BLaER1 treated with 17β-estradiol and CSF1 and Interleukin-3, amounts not matched to agents 10 nM and 100 nM (cell line): ENCODE results near the gene VMAC.

Experiments
- H3K27ac ChIP-seq, 11 experiments: shearing (Covaris generic); formaldehyde crosslinking; 2 replicates each; pipeline ENCODE4 v1.8.1; 2022
- H3K27me3 ChIP-seq, 11 experiments: shearing (Covaris generic); formaldehyde crosslinking; 2 replicates each; pipeline ENCODE4 v1.8.1; 2022
- H3K36me3 ChIP-seq, 11 experiments: shearing (Covaris generic); formaldehyde crosslinking; 2 replicates each; pipeline ENCODE4 v1.8.1; 2022
- H3K4me1 ChIP-seq, 10 experiments: shearing (Covaris generic); formaldehyde crosslinking; 2 replicates each; pipeline ENCODE4 v1.8.1; 2022
- H3K4me2 ChIP-seq, 11 experiments: shearing (Covaris generic); formaldehyde crosslinking; 2 replicates each; pipeline ENCODE4 v1.8.1; 2022
- H3K4me3 ChIP-seq, 10 experiments: shearing (Covaris generic); formaldehyde crosslinking; 2 replicates each; pipeline ENCODE4 v1.8.1; 2022
- H3K9ac ChIP-seq, 11 experiments: shearing (Covaris generic); formaldehyde crosslinking; 2 replicates each; pipeline ENCODE4 v1.8.1; 2022
- H3K9me3 ChIP-seq, 11 experiments: shearing (Covaris generic); formaldehyde crosslinking; replicated peaks in 1 of 11; 2 replicates each; pipeline ENCODE4 v1.8.1; 2022
- H4K20me1 ChIP-seq, 11 experiments: shearing (Covaris generic); formaldehyde crosslinking; 2 replicates each; pipeline ENCODE4 v1.8.1; 2022
- Cebpa-rat ChIP-seq, 11 experiments: shearing (Covaris generic); IDR thresholded peaks; 2 replicates each; pipeline ENCODE4 v1.8.1; 2022

VMAC gene

DNA sequence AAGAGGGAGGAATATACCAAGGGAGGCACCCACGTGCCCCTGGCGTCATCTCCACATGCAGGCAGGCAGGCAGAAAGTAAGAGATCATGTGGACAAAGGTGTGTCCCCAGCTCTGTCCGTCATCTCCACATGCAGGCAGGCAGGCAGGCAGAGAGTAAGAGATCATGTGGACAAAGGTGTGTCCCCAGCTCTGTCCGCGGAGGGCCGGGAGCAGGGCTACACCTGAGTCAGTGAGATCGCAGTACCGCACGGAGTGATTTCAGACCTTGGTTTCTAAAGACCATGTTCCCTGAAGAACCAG lies 31.6 kb downstream of the VMAC start:
- peaks cover 64 to 93% (median 82%) of the 10 kb centered on the region in 11 experiments for H3K36me3 ChIP-seq

DNA sequence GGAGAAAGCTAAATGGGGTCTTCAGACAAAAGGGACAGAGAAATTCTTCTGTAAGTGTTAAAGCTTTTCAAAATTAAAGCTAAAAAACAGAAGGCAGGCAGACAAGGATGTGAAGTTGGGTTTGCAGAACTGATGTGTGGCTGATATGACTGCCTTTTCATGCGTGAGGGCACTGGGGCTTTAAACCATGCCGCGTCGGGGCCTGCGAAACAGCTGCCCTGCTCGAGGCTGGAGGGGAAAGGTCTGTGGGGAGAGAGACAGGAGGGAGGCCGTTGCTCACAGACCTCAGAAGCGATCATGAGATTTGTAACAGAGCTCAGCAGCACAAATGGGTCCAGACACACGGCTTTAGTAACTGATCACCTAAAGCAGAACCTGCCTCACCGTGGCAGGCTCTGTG lies 32.9 kb downstream of the VMAC start:
- peaks cover 15 to 60% (median 58%) of the 10 kb centered on the region in 10 experiments for H3K4me1 ChIP-seq
- H3K27me3 ChIP-seq, result no peaks in the 10 kb centered on the region
- H4K20me1 ChIP-seq, result peaks cover 83 to 100% (median 99%) of the 10 kb centered on the region in 11 experiments; a peak in 21 of 22 replicates
- peaks cover 63 to 93% (median 82%) of the 10 kb centered on the region in 11 experiments for H3K36me3 ChIP-seq
- H3K9me3 ChIP-seq, result no peaks in the 10 kb centered on the region
- no peak overlapping the region; a peak in 1 of 20 replicates for H3K4me3 ChIP-seq
- peak overlapping the region in 9 of 11 experiments; percentile 11 to 74 (median 38); a peak in 15 of 22 replicates for H3K9ac ChIP-seq
- peak overlapping the region; percentile 2 to 93 (median 73); a peak in 20 of 22 replicates for H3K4me2 ChIP-seq
- no peak for TF ChIP-seq Cebpa-rat (IDR thresholded peaks at IDR 0.05)
- peak overlapping the region in 6 of 11 experiments; percentile 21 to 65 (median 44); a peak in 9 of 22 replicates for H3K27ac ChIP-seq

More for the DNA sequence above, 31.6 kb downstream of the VMAC start:
- 0 out of 22 replicates have a peak overlapping the region, but pooled peaks of 2 of the 11 experiments have one; percentile 21 to 35 for H3K27ac ChIP-seq
- H3K9ac ChIP-seq, result peak overlapping the region in 4 of 11 experiments; percentile 44 to 67 (median 54); a peak in 7 of 22 replicates
- no peaks in the 10 kb centered on the region for H3K9me3 ChIP-seq
- peaks cover 69 to 99% (median 86%) of the 10 kb centered on the region in 11 experiments; a peak in 21 of 22 replicates for H4K20me1 ChIP-seq
- no peak for TF ChIP-seq Cebpa-rat (IDR thresholded peaks at IDR 0.05)
- no peaks in the 10 kb centered on the region for H3K27me3 ChIP-seq
- H3K4me3 ChIP-seq, result no peak overlapping the region
- H3K4me1 ChIP-seq, result peaks cover 15 to 60% (median 58%) of the 10 kb centered on the region in 10 experiments
- peak overlapping the region in 9 of 11 experiments; percentile 40 to 93 (median 73); a peak in 18 of 22 replicates for H3K4me2 ChIP-seq

DNA sequence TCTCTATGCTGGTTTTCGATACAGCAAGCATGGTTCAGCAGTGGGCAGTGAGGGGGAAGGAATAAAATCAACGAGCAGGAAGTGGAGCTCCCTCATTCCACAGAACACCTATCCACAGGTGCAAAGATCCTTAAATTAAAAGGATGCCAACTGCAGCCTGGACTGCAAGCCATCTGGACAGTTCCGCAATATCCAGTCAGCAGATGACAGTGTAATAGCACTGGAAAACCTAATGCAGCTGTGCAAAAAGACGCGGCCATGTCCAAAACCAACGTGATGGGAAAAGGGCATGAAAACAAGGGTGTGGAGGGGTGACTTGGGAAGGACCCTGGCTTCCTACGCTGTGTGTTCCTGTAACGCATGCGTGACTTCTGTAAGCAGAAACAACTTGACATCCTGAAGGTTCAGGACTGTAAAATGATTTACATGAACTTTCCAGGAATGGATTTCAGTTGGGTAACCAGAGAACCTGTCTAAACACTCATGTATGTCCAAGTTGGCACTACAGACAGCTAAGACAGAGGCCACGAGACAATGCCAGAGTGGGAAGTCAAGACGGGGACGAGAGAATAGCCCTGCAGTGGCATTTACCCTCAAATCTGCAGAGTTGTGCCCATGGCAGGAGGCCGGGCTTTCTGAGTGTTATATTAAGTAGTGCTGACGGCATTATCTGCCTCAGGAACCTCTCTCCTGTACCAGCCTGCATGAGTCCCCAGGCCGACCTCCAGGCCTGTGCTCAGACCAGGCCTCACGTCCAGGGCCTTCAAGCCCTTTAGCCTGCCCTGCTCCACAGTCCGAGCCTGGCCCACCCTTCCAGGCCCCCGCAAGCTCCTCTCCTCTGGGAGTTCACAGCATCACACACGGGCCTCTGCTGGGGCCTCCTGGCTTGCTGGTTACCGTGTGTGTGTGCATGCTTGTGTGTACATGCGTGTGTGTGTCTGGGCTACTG lies 35.9 kb downstream of the VMAC start:
- Histone ChIP-seq H3K36me3 (peaks cover 46 to 93% (median 67%) of the 10 kb centered on the region in 11 experiments), H4K20me1 (peaks cover 85 to 100% (median 100%) of the 10 kb centered on the region in 11 experiments; a peak in 21 of 22 replicates), H3K27me3 (no peaks in the 10 kb centered on the region), H3K4me2 (0 out of 22 replicates have a peak overlapping the region, but pooled peaks of 1 of the 11 experiments have one; percentile 92), H3K4me1 (peaks cover 28 to 74% (median 71%) of the 10 kb centered on the region in 10 experiments), H3K9ac (no peak overlapping the region; a peak in 1 of 22 replicates), H3K9me3 (no peaks in the 10 kb centered on the region), H3K4me3 (no peak overlapping the region), H3K27ac (no peak overlapping the region)
- TF ChIP-seq Cebpa-rat (IDR thresholded peaks at IDR 0.05), result no peak

DNA sequence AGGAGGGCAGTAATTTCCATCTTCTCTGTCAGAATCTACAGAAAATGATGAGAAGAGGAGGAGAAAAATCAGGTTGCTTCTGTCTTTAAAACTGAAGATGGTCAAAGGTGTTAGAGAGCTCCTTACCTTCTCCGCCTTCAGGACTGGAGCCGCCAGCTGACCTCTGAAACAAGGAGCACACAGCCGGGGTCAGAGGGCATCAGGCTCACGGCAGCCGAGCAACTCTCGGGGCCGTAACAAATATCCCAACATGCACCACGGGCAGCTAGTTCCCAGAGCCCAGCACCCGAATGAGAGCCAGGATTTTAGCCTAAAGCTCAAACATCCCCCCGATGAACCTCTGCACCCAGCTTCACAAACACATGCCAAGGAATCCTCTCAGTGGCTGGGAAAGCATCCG lies 37.0 kb downstream of the VMAC start:
- no peak overlapping the region for H3K4me2 ChIP-seq
- no peak overlapping the region for H3K27ac ChIP-seq
- no peaks in the 10 kb centered on the region for H3K27me3 ChIP-seq
- TF ChIP-seq Cebpa-rat (IDR thresholded peaks at IDR 0.05), result no peak
- H3K9me3 ChIP-seq, result no peaks in the 10 kb centered on the region
- peaks cover 85 to 100% (median 100%) of the 10 kb centered on the region in 11 experiments; a peak in 21 of 22 replicates for H4K20me1 ChIP-seq
- H3K4me1 ChIP-seq, result peaks cover 39 to 74% (median 71%) of the 10 kb centered on the region in 10 experiments
- H3K36me3 ChIP-seq, result peaks cover 54 to 86% (median 69%) of the 10 kb centered on the region in 11 experiments
- no peak overlapping the region for H3K4me3 ChIP-seq
- 0 out of 22 replicates have a peak overlapping the region, but pooled peaks of 1 of the 11 experiments have one; percentile 1 for H3K9ac ChIP-seq

DNA sequence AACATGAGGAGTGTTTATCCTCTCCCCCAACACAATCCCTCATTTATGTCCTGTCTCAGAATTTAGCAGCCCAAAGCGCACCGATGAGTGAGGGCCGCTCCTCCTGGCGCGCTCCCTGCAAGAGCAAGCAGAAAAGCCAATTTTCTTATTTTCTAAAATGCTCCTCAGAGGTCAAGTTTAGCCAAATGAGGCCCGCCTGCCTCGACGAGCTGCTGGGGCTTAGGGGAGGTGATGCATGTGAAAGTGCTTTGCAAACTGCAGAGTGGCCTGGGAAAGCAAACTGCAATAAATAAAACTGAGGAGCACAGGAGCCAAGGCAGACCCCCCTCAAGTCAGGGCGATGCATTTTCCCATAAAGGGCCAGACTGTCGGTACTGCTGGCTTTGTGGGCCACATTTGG lies 38.4 kb downstream of the VMAC start:
- no peaks in the 10 kb centered on the region for H3K9me3 ChIP-seq
- H3K4me3 ChIP-seq, result no peak overlapping the region
- TF ChIP-seq Cebpa-rat (IDR thresholded peaks at IDR 0.05), result no peak
- H3K36me3 ChIP-seq, result peaks cover 54 to 95% (median 74%) of the 10 kb centered on the region in 11 experiments
- H3K27me3 ChIP-seq, result no peaks in the 10 kb centered on the region
- H4K20me1 ChIP-seq, result peaks cover 72 to 100% (median 100%) of the 10 kb centered on the region in 11 experiments; a peak in 20 of 22 replicates
- H3K4me1 ChIP-seq, result peaks cover 39 to 74% (median 71%) of the 10 kb centered on the region in 10 experiments
- peak overlapping the region in 2 of 11 experiments; percentile 21 to 42; a peak in 2 of 22 replicates for H3K9ac ChIP-seq
- H3K4me2 ChIP-seq, result no peak overlapping the region
- no peak overlapping the region for H3K27ac ChIP-seq

- Histone ChIP-seq H3K4me2 (peak overlapping the region in 7 of 11 experiments; percentile 21 to 90 (median 42); a peak in 12 of 22 replicates), H3K27me3 (no peaks in the 10 kb centered on the region), H3K4me1 (peaks cover 44 to 74% (median 71%) of the 10 kb centered on the region in 10 experiments), H3K4me3 (no peak overlapping the region), H4K20me1 (peaks cover 71 to 100% (median 100%) of the 10 kb centered on the region in 11 experiments; a peak in 20 of 22 replicates), H3K9ac (peak overlapping the region in 4 of 11 experiments; percentile 7 to 42 (median 18); a peak in 4 of 22 replicates), H3K36me3 (peaks cover 50 to 97% (median 68%) of the 10 kb centered on the region in 11 experiments), H3K27ac (no peak overlapping the region), H3K9me3 (no peaks in the 10 kb centered on the region)
- TF ChIP-seq Cebpa-rat (IDR thresholded peaks at IDR 0.05), result no peak
Measured at GRCh38 chr19:5943623-5944022, 39.0 kb downstream of the VMAC start.

GRCh38 chr19:5947435-5947834 lies 42.8 kb downstream of the VMAC start:
- peak overlapping the region; percentile 81 to 94 (median 90) for H3K4me2 ChIP-seq
- peak overlapping the region in 5 of 11 experiments; percentile 8 to 63 (median 26); a peak in 5 of 22 replicates for H3K9ac ChIP-seq
- peaks cover 22 to 74% (median 42%) of the 10 kb centered on the region in 11 experiments; a peak in 20 of 22 replicates for H3K36me3 ChIP-seq
- H3K27me3 ChIP-seq, result no peaks in the 10 kb centered on the region
- H3K4me3 ChIP-seq, result no peak overlapping the region
- H4K20me1 ChIP-seq, result peaks cover 79 to 100% (median 100%) of the 10 kb centered on the region in 11 experiments
- peak overlapping the region in 9 of 11 experiments; percentile 9 to 74 (median 49); a peak in 12 of 22 replicates for H3K27ac ChIP-seq
- no peak for TF ChIP-seq Cebpa-rat (IDR thresholded peaks at IDR 0.05)
- peaks cover 82 to 94% (median 91%) of the 10 kb centered on the region in 10 experiments for H3K4me1 ChIP-seq
- no peaks in the 10 kb centered on the region for H3K9me3 ChIP-seq

DNA sequence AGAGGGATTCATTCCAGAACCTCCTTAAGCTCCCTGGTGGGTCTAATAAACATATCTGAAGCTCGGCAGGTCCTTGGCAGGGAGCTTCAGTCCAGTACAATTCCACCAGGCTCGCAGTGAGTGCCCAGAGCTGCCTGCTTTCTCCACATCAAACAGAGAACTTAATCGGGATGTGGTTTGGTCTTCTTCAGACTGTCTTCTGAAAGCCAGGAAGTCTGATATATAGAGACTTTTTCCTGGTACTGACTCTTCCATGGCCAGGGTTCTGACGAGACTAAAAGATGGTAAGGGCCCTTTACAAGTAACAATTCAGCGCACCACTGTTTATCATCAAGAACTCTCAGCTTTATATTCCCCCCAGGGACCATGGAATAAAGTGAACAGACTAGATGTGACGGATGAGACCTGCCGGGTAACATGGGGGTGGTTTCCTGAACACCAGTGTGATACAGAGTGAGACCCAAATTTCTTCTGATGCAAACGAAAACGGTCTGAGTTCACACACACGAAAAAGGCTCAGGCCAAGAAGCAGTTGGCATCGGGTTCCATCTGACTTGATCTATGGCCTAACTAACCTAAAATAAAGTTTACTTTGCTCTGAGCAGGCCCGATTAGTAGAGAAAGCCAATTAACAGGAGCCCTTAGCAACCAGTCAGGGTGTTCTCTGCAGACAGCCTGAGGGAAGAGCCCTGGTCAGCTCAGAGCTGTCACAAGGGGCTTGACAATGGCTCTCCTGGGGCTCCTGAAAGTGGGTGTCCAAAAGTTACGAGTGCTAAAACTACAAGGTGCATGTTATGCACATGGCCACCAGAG lies 44.3 kb downstream of the VMAC start:
- H3K27me3 ChIP-seq, result no peaks in the 10 kb centered on the region
- H3K9me3 ChIP-seq, result no peaks in the 10 kb centered on the region
- H3K4me2 ChIP-seq, result peak overlapping the region; percentile 81 to 94 (median 90)
- no peak overlapping the region for H3K4me3 ChIP-seq
- peaks cover 17 to 60% (median 37%) of the 10 kb centered on the region in 11 experiments; a peak in 19 of 22 replicates for H3K36me3 ChIP-seq
- peak overlapping the region; percentile 3 to 68 (median 43); a peak in 16 of 22 replicates for H3K9ac ChIP-seq
- no peak for TF ChIP-seq Cebpa-rat (IDR thresholded peaks at IDR 0.05)
- H4K20me1 ChIP-seq, result peaks cover 79 to 100% (median 100%) of the 10 kb centered on the region in 11 experiments
- H3K4me1 ChIP-seq, result peaks cover 97 to 100% (median 100%) of the 10 kb centered on the region in 10 experiments
- H3K27ac ChIP-seq, result peak overlapping the region; percentile 0 to 74 (median 42); a peak in 16 of 22 replicates
